Adrenal gland (tissue), 5 donors: ENCODE data around the gene ALG2.

Experiments
- CTCF ChIP-seq, 6 experiments: fragments of 450-650 bp in 4 of 6; fragments of 200-600 bp in 2 of 6; sonication (generic) in 1 of 6; IDR thresholded peaks; 1 replicate in 5 of 6; 2 replicates in 1 of 6; pipeline versions ENCODE4 v1.5.1 to v1.8.0; 2016 to 2021; ENCODE audit warnings: antibody characterized with exemption in 6 of 6, mild to moderate bottlenecking in 2 of 6, moderate library complexity in 1 of 6
- POLR2A ChIP-seq, 2 donors: fragments of 450-650 bp; IDR thresholded peaks; one replicate each; pipeline ENCODE4 v1.6.1; 2017; ENCODE audit warnings: antibody characterized with exemption in 2 of 2, mild to moderate bottlenecking in 2 of 2, moderate library complexity in 1 of 2
- donor health status: DM: no; HTN: no; CAD: no.

- TF ChIP-seq CTCF (IDR thresholded peaks at IDR 0.05) (no peak), POLR2A (IDR thresholded peaks at IDR 0.05) (no peak)
Observed at GRCh38 chr9:99261923-99262322, 40.2 kb upstream of the ALG2 start.
